HUES6 (cell line): ENCODE results near the gene HOXA13.

ENCODE experiments used
- H3K27ac ChIP-seq: 2 replicates; pipeline ENCODE4 v1.7.0; 2013; ENCODE audit warnings: low read depth, mild to moderate bottlenecking, low read length, inconsistent platforms
- H3K27me3 ChIP-seq: 2 replicates; pipeline ENCODE4 v1.6.1; 2013; ENCODE audit warnings: low read length; ENCODE audit not compliant: control insufficient read depth, insufficient read depth
- H3K36me3 ChIP-seq: 2 replicates; pipeline ENCODE4 v1.6.1; 2013; ENCODE audit warnings: low read length; ENCODE audit not compliant: control insufficient read depth, insufficient read depth
- H3K4me1 ChIP-seq: 2 replicates; pipeline ENCODE4 v1.6.1; 2013; ENCODE audit warnings: low read length; ENCODE audit not compliant: control insufficient read depth, insufficient read depth
- H3K4me3 ChIP-seq: 2 replicates; pipeline ENCODE4 v1.5.1; 2013; ENCODE audit warnings: low read depth, low read length
- H3K9ac ChIP-seq: one replicate; pipeline ENCODE4 v1.6.1; 2013; ENCODE audit warnings: mild to moderate bottlenecking, low read length
- H3K9me3 ChIP-seq: 2 replicates; pipeline ENCODE4 v1.6.1; 2013; ENCODE audit warnings: low read depth, low read length; ENCODE audit not compliant: control insufficient read depth, insufficient read depth

The HOXA13 gene

GRCh38 chr7:27170426-27171324 lies 29.2 kb downstream of the HOXA13 start:
- H3K4me3 ChIP-seq: peak overlapping the region; percentile 48; the same call in 1 of the 2 replicates
- H3K4me1 ChIP-seq: peaks cover 17% of the 10 kb centered on the region
- no peaks in the 10 kb centered on the region for H3K36me3 ChIP-seq
- peaks cover 100% of the 10 kb centered on the region for H3K27me3 ChIP-seq
- peak overlapping the region; percentile 93 for H3K9ac ChIP-seq
- no peak overlapping the region; the same call in 1 of the 2 replicates for H3K27ac ChIP-seq
- no peaks in the 10 kb centered on the region for H3K9me3 ChIP-seq

- Histone ChIP-seq H3K27me3 (peaks cover 100% of the 10 kb centered on the region), H3K9ac (peak overlapping the region; percentile 93), H3K4me1 (peaks cover 22% of the 10 kb centered on the region), H3K27ac (peak overlapping the region; percentile 24; the same call in 1 of the 2 replicates), H3K9me3 (no peaks in the 10 kb centered on the region), H3K4me3 (peak overlapping the region; percentile 59), H3K36me3 (no peaks in the 10 kb centered on the region)
Measured at GRCh38 chr7:27169658-27170425, 30.0 kb downstream of the HOXA13 start.

GRCh38 chr7:27168265-27168947 lies 31.5 kb downstream of the HOXA13 start:
- Histone ChIP-seq H3K9me3 (no peaks in the 10 kb centered on the region), H3K9ac (peak overlapping the region; percentile 93), H3K36me3 (no peaks in the 10 kb centered on the region; the same call in 1 of the 2 replicates), H3K4me1 (peaks cover 32% of the 10 kb centered on the region), H3K4me3 (peak overlapping the region; percentile 59), H3K27me3 (peaks cover 100% of the 10 kb centered on the region), H3K27ac (peak overlapping the region; percentile 12; the same call in 1 of the 2 replicates)

- H3K4me3 ChIP-seq: peak overlapping the region; percentile 59; the same call in 1 of the 2 replicates
- H3K27me3 ChIP-seq: peaks cover 100% of the 10 kb centered on the region
- H3K9ac ChIP-seq: peak overlapping the region; percentile 93
- H3K36me3 ChIP-seq: no peaks in the 10 kb centered on the region; the same call in 1 of the 2 replicates
- H3K9me3 ChIP-seq: no peaks in the 10 kb centered on the region
- peaks cover 32% of the 10 kb centered on the region for H3K4me1 ChIP-seq
- no peak overlapping the region; the same call in 1 of the 2 replicates for H3K27ac ChIP-seq
Measured at GRCh38 chr7:27167916-27168264, 32.0 kb downstream of the HOXA13 start.

- peak overlapping the region; percentile 93 for H3K9ac ChIP-seq
- H3K4me3 ChIP-seq: peak overlapping the region; percentile 59
- H3K27me3 ChIP-seq: peaks cover 100% of the 10 kb centered on the region
- peaks cover 26% of the 10 kb centered on the region for H3K4me1 ChIP-seq
- H3K9me3 ChIP-seq: no peaks in the 10 kb centered on the region
- no peak overlapping the region; the same call in 1 of the 2 replicates for H3K27ac ChIP-seq
- no peaks in the 10 kb centered on the region; the same call in 1 of the 2 replicates for H3K36me3 ChIP-seq
Measured at GRCh38 chr7:27166531-27167505, 33.1 kb downstream of the HOXA13 start.

GRCh38 chr7:27165996-27166530 lies 33.8 kb downstream of the HOXA13 start:
- no peak overlapping the region for H3K27ac ChIP-seq
- peaks cover 23% of the 10 kb centered on the region for H3K4me1 ChIP-seq
- H3K9ac ChIP-seq: peak overlapping the region; percentile 93
- H3K9me3 ChIP-seq: no peaks in the 10 kb centered on the region
- peak overlapping the region; percentile 59 for H3K4me3 ChIP-seq
- H3K27me3 ChIP-seq: peaks cover 100% of the 10 kb centered on the region
- H3K36me3 ChIP-seq: no peaks in the 10 kb centered on the region; the same call in 1 of the 2 replicates

GRCh38 chr7:27165089-27165995 lies 34.5 kb downstream of the HOXA13 start, which contains the start of gene HOXA9:
Gene HOXA9, minus strand, starts transcription at chr7:27165537. Its CDS starts 80 bp downstream, at chr7:27165457.
- peak within 1 kb of the TSS; percentile 59 for H3K4me3 ChIP-seq
- no peaks in the 10 kb centered on the region for H3K9me3 ChIP-seq
- H3K36me3 ChIP-seq: no peaks in the 10 kb centered on the region; the same call in 1 of the 2 replicates
- no peak within 1 kb of the TSS; the same call in 1 of the 2 replicates for H3K27ac ChIP-seq
- H3K4me1 ChIP-seq: peaks cover 28% of the 10 kb centered on the region
- peaks cover 100% of the 10 kb centered on the region for H3K27me3 ChIP-seq
- peak within 1 kb of the TSS; percentile 93 for H3K9ac ChIP-seq

- no peaks in the 10 kb centered on the region; the same call in 1 of the 2 replicates for H3K36me3 ChIP-seq
- H3K4me3 ChIP-seq: peak overlapping the region; percentile 59
- H3K4me1 ChIP-seq: peaks cover 29% of the 10 kb centered on the region
- no peak overlapping the region; the same call in 1 of the 2 replicates for H3K27ac ChIP-seq
- no peaks in the 10 kb centered on the region for H3K9me3 ChIP-seq
- peaks cover 100% of the 10 kb centered on the region for H3K27me3 ChIP-seq
- H3K9ac ChIP-seq: peak overlapping the region; percentile 93
Measured at GRCh38 chr7:27164367-27165088, 35.4 kb downstream of the HOXA13 start.
